Kidney epithelial cell (primary cell): ENCODE measurements around the gene CETP. TPM values are rescaled to one million over a fixed set of nuclear protein-coding genes. Genes with fewer than 3 reads are reported as not detected.
"Not testable (repeated sequence)": the region's sequence is repeated elsewhere in the genome, so short reads cannot be mapped to it uniquely, and the experiment has no call there.

ENCODE experiments used
- DNase-seq: peaks from one replicate; pipeline ENCODE4 v3.0.0-alpha.2; 2010; ENCODE audit warnings: low read depth
- H3K27me3 ChIP-seq: 2 replicates; pipeline ENCODE4 v1.6.0; 2011; ENCODE audit warnings: low read length; ENCODE audit not compliant: control insufficient read depth, insufficient read depth
- H3K36me3 ChIP-seq: 2 replicates; pipeline ENCODE4 v1.5.1; 2011; ENCODE audit warnings: low read length; ENCODE audit not compliant: control insufficient read depth, insufficient read depth
- H3K4me3 ChIP-seq: 2 replicates; pipeline ENCODE4 v1.5.1; 2011; ENCODE audit warnings: low read depth, mild to moderate bottlenecking, control low read depth, low read length
- CTCF ChIP-seq: IDR thresholded peaks from 2 replicates; pipeline ENCODE4 v1.5.1; 2011; ENCODE audit warnings: mild to moderate bottlenecking, moderate library complexity, low read length, control low read depth, inconsistent platforms; ENCODE audit not compliant: insufficient read depth, poor library complexity, severe bottlenecking
- total RNA-seq: library from RNA; depleted of rRNA; stranded (reverse); fragments of >200 nt; gene quantifications from 2 replicates; pipeline ENCODE4 v1.2.3, GENCODE V29; 2015

The CETP gene
- total RNA-seq, 1 donor from 2014 or later = not detected

- H3K4me3 ChIP-seq = peak overlapping the region; percentile 99
- H3K27me3 ChIP-seq = no peaks in the 10 kb centered on the region
- DNase-seq = no peak
- no peak for TF ChIP-seq CTCF
- H3K36me3 ChIP-seq = peaks cover 6% of the 10 kb centered on the region
Measured at GRCh38 chr16:56933828-56934598, 27.7 kb upstream of the CETP start.

- DNase-seq, H3K36me3 ChIP-seq, H3K27me3 ChIP-seq: not testable (repeated sequence)
- H3K4me3 ChIP-seq = peak overlapping the region; percentile 99
Measured at GRCh38 chr16:56934599-56935145, 27.1 kb upstream of the CETP start.

- no peak for DNase-seq
- Histone ChIP-seq H3K36me3 (peaks cover 9% of the 10 kb centered on the region), H3K27me3 (no peaks in the 10 kb centered on the region), H3K4me3 (peak overlapping the region; percentile 5)
- no peak for TF ChIP-seq CTCF
Measured at GRCh38 chr16:56935201-56935600, 26.5 kb upstream of the CETP start.

- H3K36me3 ChIP-seq = peaks cover 9% of the 10 kb centered on the region
- TF ChIP-seq CTCF = no peak
- no peak for DNase-seq
- no peak overlapping the region for H3K4me3 ChIP-seq
- H3K27me3 ChIP-seq = no peaks in the 10 kb centered on the region
Measured at GRCh38 chr16:56936491-56936890, 25.3 kb upstream of the CETP start.

- no peaks in the 10 kb centered on the region for H3K27me3 ChIP-seq
- no peak for TF ChIP-seq CTCF
- H3K36me3 ChIP-seq = peaks cover 11% of the 10 kb centered on the region
- no peak for DNase-seq
- H3K4me3 ChIP-seq = no peak overlapping the region
Measured at GRCh38 chr16:56936950-56937349, 24.8 kb upstream of the CETP start.

- no peak for DNase-seq
- Histone ChIP-seq H3K36me3 (peaks cover 12% of the 10 kb centered on the region), H3K27me3 (no peaks in the 10 kb centered on the region), H3K4me3 (no peak overlapping the region)
- TF ChIP-seq CTCF = no peak
Measured at GRCh38 chr16:56938664-56939513, 22.9 kb upstream of the CETP start.
